Measurements from ENCODE around the gene IL12RB2.
"Not testable (repeated sequence)": the region's sequence is repeated elsewhere in the genome, so short reads cannot be mapped to it uniquely, and the experiment has no call there.

IL12RB2 gene

DNA sequence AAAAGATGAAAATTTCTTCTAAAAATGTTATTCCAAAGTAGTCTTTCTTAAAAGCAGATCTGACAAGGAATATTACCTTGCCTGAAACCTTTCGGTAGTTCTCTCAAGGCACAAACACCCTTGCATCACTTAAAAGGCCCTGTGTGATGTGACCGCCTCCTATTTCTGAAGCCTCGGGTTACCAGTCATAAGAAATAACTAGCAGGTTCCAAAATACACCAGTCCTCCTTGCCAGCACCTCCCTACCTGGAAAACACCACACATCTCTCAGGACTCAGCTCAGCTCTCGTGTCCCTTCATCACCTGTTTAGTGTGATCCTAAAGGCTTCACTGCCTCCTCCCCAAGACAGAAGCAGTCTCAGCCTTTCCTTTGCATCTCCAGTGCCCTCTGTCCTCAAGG is 86.9 kb downstream of the IL12RB2 start:
- Histone ChIP-seq H3K9me3 (ENCODE audit: low read length) (no peaks in the 10 kb centered on the region), H3K27me3 (ENCODE audit: insufficient read depth, low read length) (no peaks in the 10 kb centered on the region), H3K36me3 (ENCODE audit: insufficient read depth, low read length) (peaks cover 3% of the 10 kb centered on the region; the same call in 1 of the 2 replicates), H3F3A (ENCODE audit: insufficient read depth, low read length) (no peaks in the 10 kb centered on the region), H3K4me2 (ENCODE audit: low read length) (no peak overlapping the region), H4K20me1 (ENCODE audit: insufficient read depth, low read length) (no peaks in the 10 kb centered on the region), H3K79me2 (ENCODE audit: insufficient read depth, low read length) (no peaks in the 10 kb centered on the region), H3K9me2 (ENCODE audit: low read depth, low read length) (no peaks in the 10 kb centered on the region), H3K9ac (ENCODE audit: low read length) (no peak overlapping the region), H3K27ac (ENCODE audit: low read depth, low read length, poor library complexity, severe bottlenecking) (no peak overlapping the region), H2AFZ (ENCODE audit: low read length) (no peak overlapping the region), H3K4me3 (ENCODE audit: low read depth, low read length, poor library complexity, severe bottlenecking) (no peak overlapping the region), H3K4me1 (ENCODE audit: insufficient read depth, low read length, severe bottlenecking) (no peaks in the 10 kb centered on the region)
- no peak for TF ChIP-seq CTCF (IDR thresholded peaks at IDR 0.05; ENCODE audit: low read length)
- TF ChIP-seq EZH2 (IDR thresholded peaks at IDR 0.05; ENCODE audit: borderline replicate concordance, low read length) = no peak

GRCh38 chr1:67399199-67399993 is 91.7 kb downstream of the IL12RB2 start:
- H3K9ac ChIP-seq (ENCODE audit: low read length) = no peak overlapping the region
- no peaks in the 10 kb centered on the region for H3K79me2 ChIP-seq (ENCODE audit: insufficient read depth, low read length)
- no peaks in the 10 kb centered on the region for H3K36me3 ChIP-seq (ENCODE audit: insufficient read depth, low read length)
- H3K27me3 ChIP-seq (ENCODE audit: insufficient read depth, low read length) = no peaks in the 10 kb centered on the region
- no peak for TF ChIP-seq CTCF (IDR thresholded peaks at IDR 0.05; ENCODE audit: low read length)
- no peak for TF ChIP-seq EZH2 (IDR thresholded peaks at IDR 0.05; ENCODE audit: borderline replicate concordance, low read length)
- no peaks in the 10 kb centered on the region for H3F3A ChIP-seq (ENCODE audit: insufficient read depth, low read length)
- no peaks in the 10 kb centered on the region for H3K9me2 ChIP-seq (ENCODE audit: low read depth, low read length)
- H2AFZ ChIP-seq (ENCODE audit: low read length) = no peak overlapping the region
- no peak overlapping the region for H3K27ac ChIP-seq (ENCODE audit: low read depth, low read length, poor library complexity, severe bottlenecking)
- H3K4me3 ChIP-seq (ENCODE audit: low read depth, low read length, poor library complexity, severe bottlenecking) = no peak overlapping the region
- H4K20me1 ChIP-seq (ENCODE audit: insufficient read depth, low read length) = no peaks in the 10 kb centered on the region
- H3K9me3 ChIP-seq (ENCODE audit: low read length) = no peaks in the 10 kb centered on the region
- H3K4me2 ChIP-seq (ENCODE audit: low read length) = no peak overlapping the region
- no peaks in the 10 kb centered on the region for H3K4me1 ChIP-seq (ENCODE audit: insufficient read depth, low read length, severe bottlenecking)

- not testable (repeated sequence) for H4K20me1 ChIP-seq (ENCODE audit: insufficient read depth, low read length)
These were observed 92.5 kb downstream of the IL12RB2 start for GRCh38 chr1:67400029-67400786.

More at GRCh38 chr1:67400029-67400786, 92.5 kb downstream of the IL12RB2 start:
- not testable (repeated sequence) for H3F3A ChIP-seq (ENCODE audit: insufficient read depth, low read length); H2AFZ ChIP-seq (ENCODE audit: low read length); H3K4me2 ChIP-seq (ENCODE audit: low read length); H3K27ac ChIP-seq (ENCODE audit: low read depth, low read length, poor library complexity, severe bottlenecking); H3K9me3 ChIP-seq (ENCODE audit: low read length); H3K4me3 ChIP-seq (ENCODE audit: low read depth, low read length, poor library complexity, severe bottlenecking); H3K79me2 ChIP-seq (ENCODE audit: insufficient read depth, low read length); H3K36me3 ChIP-seq (ENCODE audit: insufficient read depth, low read length); H3K9me2 ChIP-seq (ENCODE audit: low read depth, low read length); H3K27me3 ChIP-seq (ENCODE audit: insufficient read depth, low read length); H3K9ac ChIP-seq (ENCODE audit: low read length); H3K4me1 ChIP-seq (ENCODE audit: insufficient read depth, low read length, severe bottlenecking)
